Amygdala (tissue), 56 donors: ENCODE data around the gene IRGM.
A peak's percentile ranks its signal among the peaks of the same experiment; 100 is the strongest.
"Not testable (repeated sequence)": the region's sequence is repeated elsewhere in the genome, so short reads cannot be mapped to it uniquely, and the experiment has no call there.

Experiments
- DNase-seq, 56 donors: peaks; one replicate each; lab custom pipeline; 2025; lab: John Stamatoyannopoulos, UW

Gene IRGM, protein sequence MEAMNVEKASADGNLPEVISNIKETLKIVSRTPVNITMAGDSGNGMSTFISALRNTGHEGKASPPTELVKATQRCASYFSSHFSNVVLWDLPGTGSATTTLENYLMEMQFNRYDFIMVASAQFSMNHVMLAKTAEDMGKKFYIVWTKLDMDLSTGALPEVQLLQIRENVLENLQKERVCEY

GRCh38 chr5:150846308-150846653, at the start of gene IRGM:
Gene IRGM, plus strand, starts transcription at chr5:150846521. Its CDS starts 1,603 bp downstream, at chr5:150848124.
- not testable (repeated sequence) for DNase-seq

DNA sequence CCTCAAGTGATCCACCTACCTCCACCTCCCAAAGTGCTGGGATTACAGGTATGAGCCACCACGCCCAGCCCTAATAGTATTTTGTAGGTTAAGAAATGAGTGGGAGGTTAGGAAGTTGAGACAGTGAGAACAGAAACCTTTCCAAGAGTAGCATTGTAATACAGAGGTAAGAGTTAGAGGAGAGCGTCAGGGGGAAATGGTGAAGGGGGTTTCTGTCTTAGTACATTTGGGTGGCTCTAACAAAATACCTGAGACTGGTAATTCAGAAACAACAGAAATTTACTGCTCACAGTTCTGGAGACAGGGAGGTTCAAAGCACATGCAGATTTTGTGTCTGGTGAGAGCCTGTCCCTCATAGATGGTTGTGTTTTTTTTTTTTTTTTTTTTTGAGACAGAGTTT, 48.9 kb upstream of the IRGM start:
- DNase-seq = no peak

- DNase-seq = peak in 7 of 56 donors; percentile 5 to 56 (median 29)
Measured at GRCh38 chr5:150801117-150801927, 45.0 kb upstream of the IRGM start.

DNA sequence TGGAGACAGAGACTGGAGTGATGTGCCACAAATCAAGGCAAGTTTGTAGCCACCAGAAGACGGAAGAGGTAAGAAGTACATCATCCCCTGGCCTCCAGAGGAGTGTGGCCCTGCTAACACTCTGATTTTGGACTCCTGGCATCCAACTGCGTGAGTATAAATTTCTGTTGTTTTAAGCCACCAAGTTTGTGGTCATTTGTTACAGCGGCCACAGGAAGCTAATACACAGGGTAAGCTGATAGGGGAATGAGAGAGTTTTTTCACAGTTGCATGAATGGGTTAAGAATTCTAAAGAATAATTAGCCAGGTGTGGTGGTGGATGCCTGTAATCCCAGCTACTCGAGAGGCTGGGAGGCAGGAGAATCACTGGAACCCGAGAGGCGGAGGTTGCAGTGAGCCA, 41.9 kb upstream of the IRGM start:
- DNase-seq = no peak

DNA sequence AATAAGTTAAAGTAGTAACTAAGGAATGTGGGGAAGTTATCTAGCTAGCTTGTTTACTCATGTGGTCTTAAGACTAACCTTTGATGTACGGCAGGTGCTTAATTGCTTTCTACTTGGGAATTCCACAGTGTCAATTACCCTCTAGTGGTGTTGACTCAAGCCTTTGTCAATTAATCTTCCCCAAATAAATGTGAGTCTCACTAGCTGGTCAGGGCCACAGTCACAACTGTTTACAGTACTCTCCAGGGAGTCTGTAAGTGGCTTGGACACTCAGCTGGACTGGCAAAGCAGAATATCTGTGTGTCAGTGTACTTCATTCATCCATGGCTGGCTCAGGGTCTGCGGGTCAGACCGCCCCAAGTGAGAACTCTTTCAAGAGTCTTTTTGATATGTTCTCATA, 37.0 kb upstream of the IRGM start:
- no peak for DNase-seq

- DNase-seq = no peak
Measured at GRCh38 chr5:150815010-150815409, 31.3 kb upstream of the IRGM start.

DNA sequence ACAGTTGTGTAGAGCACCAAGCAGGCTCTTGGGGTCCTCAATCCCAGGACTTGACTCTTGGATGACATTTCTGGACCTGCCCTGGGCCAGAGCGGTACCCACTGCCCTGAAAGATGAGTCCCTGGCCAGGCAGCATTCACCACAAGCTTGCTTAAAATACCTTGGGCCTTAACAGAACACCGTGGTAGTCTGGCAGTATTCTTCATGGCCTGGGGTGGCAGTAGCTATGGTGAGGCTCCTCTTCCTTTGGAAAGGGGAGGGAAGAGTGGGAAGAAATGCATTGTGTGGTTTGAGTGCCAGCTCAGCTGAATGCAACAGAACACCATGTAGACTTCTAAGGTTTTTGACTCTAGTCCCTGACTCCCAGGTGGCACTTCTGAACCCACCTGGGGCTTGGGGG, 29.4 kb upstream of the IRGM start:
- no peak for DNase-seq

DNA sequence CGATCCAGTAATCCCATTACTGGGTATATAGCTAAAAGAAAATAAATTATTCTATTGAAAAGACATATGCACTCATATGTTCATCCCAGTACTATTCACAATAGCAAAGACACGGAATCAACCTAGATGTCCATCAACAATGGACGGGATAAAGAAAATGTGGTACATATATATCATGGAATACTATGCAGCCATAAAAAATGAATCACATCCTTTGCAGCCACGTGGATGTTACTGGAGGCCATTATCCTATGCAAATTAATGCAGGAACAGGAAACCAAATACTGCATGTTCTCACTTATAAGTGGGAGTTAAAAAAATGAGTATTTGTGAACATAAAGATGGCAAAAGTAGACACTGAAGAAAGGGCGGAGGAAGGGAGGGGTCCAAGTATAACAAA, 16.6 kb upstream of the IRGM start:
- DNase-seq = no peak

DNA sequence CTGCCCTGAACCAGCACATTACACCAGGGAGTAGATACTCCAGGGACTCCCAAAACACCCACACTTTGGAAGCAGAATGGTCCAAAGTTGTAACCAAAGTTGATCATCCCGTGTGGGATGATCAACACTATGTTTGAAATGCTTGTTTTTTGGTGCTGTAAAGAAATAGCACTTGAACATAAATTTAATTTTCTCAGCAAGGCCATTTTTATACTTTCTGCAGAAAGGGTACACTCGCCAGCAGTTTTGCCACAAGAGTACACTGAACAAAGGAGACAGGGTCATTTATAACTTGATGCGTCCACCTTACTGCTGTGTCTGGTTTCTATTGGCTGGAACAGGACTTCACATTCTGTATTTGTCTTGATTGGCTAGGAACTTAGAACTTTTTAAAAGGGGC, 14.5 kb upstream of the IRGM start:
- DNase-seq = not testable (repeated sequence)

GRCh38 chr5:150836064-150836463, 10.3 kb upstream of the IRGM start:
- DNase-seq = no peak

GRCh38 chr5:150836703-150837102, 9.6 kb upstream of the IRGM start:
- DNase-seq = no peak

GRCh38 chr5:150845185-150845859, 999 bp upstream of the IRGM start:
- DNase-seq = not testable (repeated sequence)

- peak in 10 of 56 donors; percentile 4 to 43 (median 9) for DNase-seq
Measured at GRCh38 chr5:150846654-150847333, 473 bp downstream of the IRGM start.

DNA sequence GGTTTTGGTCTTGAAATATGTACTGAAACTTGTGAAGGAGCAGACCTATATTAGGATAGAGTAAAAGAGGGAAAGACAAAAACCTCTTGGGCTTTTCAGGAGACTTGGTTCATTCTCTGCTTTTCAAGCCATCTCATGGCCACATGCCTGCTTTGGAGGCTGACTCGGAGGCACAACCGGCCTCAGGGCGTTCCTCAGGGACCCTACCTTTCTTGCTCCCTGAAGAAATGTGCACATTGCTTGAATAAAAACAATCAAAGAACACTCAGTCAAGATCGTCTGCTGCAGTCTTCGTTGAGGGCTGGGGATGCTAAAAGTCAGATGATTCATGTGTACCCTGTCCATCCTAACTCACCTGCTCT, 994 bp downstream of the IRGM start:
- no peak for DNase-seq

GRCh38 chr5:150848271-150848670, 1.9 kb downstream of the IRGM start:
- no peak for DNase-seq

GRCh38 chr5:150851039-150851438, 4.7 kb downstream of the IRGM start:
- no peak for DNase-seq

- no peak for DNase-seq
Measured at GRCh38 chr5:150853561-150853960, 7.2 kb downstream of the IRGM start.

DNA sequence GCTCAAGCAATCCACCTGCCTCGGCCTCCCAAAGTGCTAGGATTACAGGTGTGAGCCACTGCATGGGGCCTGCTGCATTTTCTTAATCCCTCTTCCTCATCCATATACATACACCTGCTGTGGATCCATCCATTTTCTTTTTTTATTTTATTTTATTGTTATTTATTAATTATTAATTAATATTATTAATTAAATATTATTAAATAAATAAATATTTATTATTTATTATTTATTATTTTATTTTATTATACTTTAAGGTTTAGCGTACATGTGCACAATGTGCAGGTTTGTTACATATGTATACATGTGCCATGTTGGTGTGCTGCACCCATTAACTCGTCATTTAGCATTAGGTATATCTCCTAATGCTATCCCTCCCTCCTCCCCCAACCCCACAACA, 10.4 kb downstream of the IRGM start:
- DNase-seq = not testable (repeated sequence)

GRCh38 chr5:150860246-150860821, 14.0 kb downstream of the IRGM start:
- DNase-seq = no peak

DNA sequence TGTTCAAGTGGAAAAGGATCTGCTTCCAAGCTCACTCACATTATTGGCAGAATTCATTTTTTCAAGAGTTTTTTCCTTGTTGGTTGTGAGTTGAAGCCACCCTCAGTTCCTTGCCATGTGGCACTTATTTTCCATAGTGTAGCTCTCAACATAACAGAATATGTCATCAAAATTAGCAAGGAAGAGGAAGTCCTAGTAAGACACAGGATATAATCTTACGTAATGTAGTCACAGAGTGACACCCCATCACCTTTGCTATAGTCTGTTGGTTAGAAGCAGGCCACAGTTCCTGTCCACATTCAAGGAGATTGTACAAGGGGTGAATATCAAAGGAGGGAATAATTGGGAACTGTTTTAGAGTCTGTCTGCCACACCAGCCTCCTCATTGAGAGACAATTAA, 15.7 kb downstream of the IRGM start:
- DNase-seq = no peak

GRCh38 chr5:150879358-150879757, 33.0 kb downstream of the IRGM start:
- DNase-seq = no peak
